Fibroblast of mammary gland (primary cell): ENCODE measurements around the gene SOX2.
A peak's percentile ranks its signal among the peaks of the same experiment; 100 is the strongest.

Experiments
- DNase-seq: peaks from one replicate; pipeline ENCODE4 v3.0.0-alpha.2; 2010; ENCODE audit warnings: low read depth
- H3K4me3 ChIP-seq: 2 replicates; pipeline ENCODE4 v1.5.1; 2011; ENCODE audit warnings: low read depth, mild to moderate bottlenecking, low read length, moderate library complexity; ENCODE audit not compliant: control insufficient read depth
- CTCF ChIP-seq: conservative IDR thresholded peaks from 2 replicates; pipeline ENCODE4 v1.5.1; 2011; ENCODE audit warnings: low read depth, low read length, inconsistent platforms; ENCODE audit not compliant: control insufficient read depth, insufficient read depth

The SOX2 gene

GRCh38 chr3:181704421-181705085 lies 7.2 kb upstream of the SOX2 start:
- TF ChIP-seq CTCF: no peak
- H3K4me3 ChIP-seq: no peak overlapping the region
- DNase-seq: no peak

DNA sequence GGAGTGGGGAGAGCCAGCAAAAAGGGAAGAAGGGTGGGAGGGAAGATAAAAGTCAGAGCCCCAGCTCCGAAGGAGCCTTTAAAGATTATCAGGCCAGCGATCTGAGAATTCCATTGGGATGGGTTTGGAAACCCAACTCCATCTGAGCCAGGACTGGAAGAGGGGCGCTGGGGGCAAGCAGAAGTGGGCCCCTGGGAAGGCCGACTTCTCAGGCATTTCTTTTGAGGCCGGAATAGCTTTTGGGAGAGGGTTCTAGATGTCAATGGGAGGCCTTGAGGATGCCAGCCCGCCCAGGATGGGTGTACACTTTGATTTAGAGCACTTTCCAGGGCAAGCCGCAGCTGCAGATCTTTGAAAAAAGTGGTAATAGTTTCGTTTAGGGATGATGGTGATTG lies 6.6 kb upstream of the SOX2 start:
- DNase-seq: no peak
- TF ChIP-seq CTCF: no peak

GRCh38 chr3:181707980-181708379 lies 3.7 kb upstream of the SOX2 start:
- DNase-seq: no peak
- H3K4me3 ChIP-seq: no peak overlapping the region
- no peak for TF ChIP-seq CTCF

More for the DNA sequence above, 6.6 kb upstream of the SOX2 start:
- no peak overlapping the region for H3K4me3 ChIP-seq

DNA sequence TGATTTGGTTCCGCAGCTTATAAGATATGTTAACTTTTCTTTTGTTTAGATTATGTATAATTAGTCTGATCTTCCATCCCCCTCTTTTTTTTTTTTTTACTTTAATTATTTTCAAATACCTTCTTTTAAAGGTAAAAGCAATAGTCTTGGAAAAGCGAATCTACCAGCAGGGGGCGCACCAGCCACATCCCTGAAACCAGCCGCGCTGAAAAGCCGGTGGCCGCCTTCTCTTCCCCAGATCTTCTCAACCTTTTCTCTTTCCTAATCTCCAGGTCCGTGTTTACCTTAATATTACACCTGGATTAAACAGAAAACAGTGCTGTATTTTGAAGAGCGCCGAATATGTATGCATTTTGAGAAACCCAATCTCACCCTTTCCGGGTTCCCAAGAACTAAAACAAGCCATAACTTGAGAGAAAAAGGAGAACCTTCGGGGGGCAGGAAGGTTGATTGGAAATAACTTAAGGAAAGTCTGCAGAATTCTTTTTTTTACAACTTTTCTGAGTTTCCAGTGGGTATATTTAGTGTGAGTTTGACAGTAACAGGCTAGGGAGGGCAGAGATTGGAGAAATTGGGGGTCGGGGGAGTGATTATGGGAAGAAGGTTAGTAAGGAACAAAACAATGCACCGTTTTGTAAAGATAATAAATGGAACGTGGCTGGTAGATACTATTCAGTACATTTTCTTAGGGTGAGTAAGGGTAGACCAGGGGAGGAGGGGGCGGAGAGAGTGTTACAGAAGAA lies 2.0 kb upstream of the SOX2 start:
- TF ChIP-seq CTCF: peak; percentile 69
- DNase-seq: peak; percentile 55
- H3K4me3 ChIP-seq: no peak overlapping the region

- DNase-seq: peak; percentile 21
- no peak overlapping the region for H3K4me3 ChIP-seq
- no peak for TF ChIP-seq CTCF
These were observed 1.1 kb upstream of the SOX2 start for GRCh38 chr3:181710345-181711291.

- no peak for TF ChIP-seq CTCF
- no peak overlapping the region for H3K4me3 ChIP-seq
- no peak for DNase-seq
These were observed 464 bp downstream of the SOX2 start for GRCh38 chr3:181712226-181712552.
